Measurements from ENCODE around the gene HAVCR2. TPM values are rescaled to one million over a fixed set of nuclear protein-coding genes. Genes with fewer than 3 reads are reported as not detected.

The HAVCR2 gene
- total RNA-seq, 1 experiment from 2014 or later: 0.41 TPM

- Histone ChIP-seq H3K36me3 (ENCODE audit: control insufficient read depth, insufficient read depth, low read length) (no peaks in the 10 kb centered on the region), H3K9me3 (no peaks in the 10 kb centered on the region), H3K4me1 (peaks cover 12% of the 10 kb centered on the region), H3K4me3 (ENCODE audit: low read depth, low read length) (no peak overlapping the region), H3K27me3 (replicated peaks; ENCODE audit: control insufficient read depth, insufficient read depth, low read length) (no peaks in the 10 kb centered on the region)
- Mint-ChIP-seq H3K9me3 (ENCODE audit: unreplicated experiment) (no peaks in the 10 kb centered on the region), H3K4me3 (ENCODE audit: unreplicated experiment) (no peak overlapping the region), H3K27ac (ENCODE audit: unreplicated experiment) (no peak overlapping the region), H3K27me3 (ENCODE audit: insufficient read depth, unreplicated experiment) (no peaks in the 10 kb centered on the region), H3K36me3 (ENCODE audit: insufficient read depth, unreplicated experiment) (peaks cover 4% of the 10 kb centered on the region), H3K4me1 (ENCODE audit: low read depth, unreplicated experiment) (peaks cover 15% of the 10 kb centered on the region)
- no TSS peak for BruUV-seq (replicated peaks)
- intact Hi-C loops (cut with micrococcal nuclease; ENCODE audit: unreplicated experiment): no loop called here
- ChIA-PET CTCF (no interaction called here), POLR2A (no interaction called here)
- TF ChIP-seq CTCF (IDR thresholded peaks at IDR 0.05; ENCODE audit: insufficient read depth in 1 of 2, low read depth in 1 of 2, low read length in 1 of 2, severe bottlenecking in 1 of 2, unreplicated experiment in 1 of 2): no peak
- DNase-seq: no peak
Observed at GRCh38 chr5:157086751-157087359, 22.0 kb downstream of the HAVCR2 start.

GRCh38 chr5:157085930-157086329 is 22.9 kb downstream of the HAVCR2 start:
- Mint-ChIP-seq H3K36me3 (ENCODE audit: insufficient read depth, unreplicated experiment) (peaks cover 4% of the 10 kb centered on the region), H3K9me3 (ENCODE audit: unreplicated experiment) (no peaks in the 10 kb centered on the region), H3K27ac (ENCODE audit: unreplicated experiment) (no peak overlapping the region), H3K27me3 (ENCODE audit: insufficient read depth, unreplicated experiment) (no peaks in the 10 kb centered on the region), H3K4me1 (ENCODE audit: low read depth, unreplicated experiment) (peaks cover 7% of the 10 kb centered on the region), H3K4me3 (ENCODE audit: unreplicated experiment) (no peak overlapping the region)
- Histone ChIP-seq H3K36me3 (ENCODE audit: control insufficient read depth, insufficient read depth, low read length) (no peaks in the 10 kb centered on the region), H3K4me3 (ENCODE audit: low read depth, low read length) (no peak overlapping the region), H3K4me1 (peaks cover 6% of the 10 kb centered on the region), H3K9me3 (no peaks in the 10 kb centered on the region), H3K27me3 (replicated peaks; ENCODE audit: control insufficient read depth, insufficient read depth, low read length) (no peaks in the 10 kb centered on the region)
- ChIA-PET CTCF (no interaction called here), POLR2A (no interaction called here)
- intact Hi-C loops (cut with micrococcal nuclease; ENCODE audit: unreplicated experiment): no loop called here
- BruUV-seq (replicated peaks): no TSS peak
- no peak for DNase-seq
- no peak for TF ChIP-seq CTCF (IDR thresholded peaks at IDR 0.05; ENCODE audit: insufficient read depth in 1 of 2, low read depth in 1 of 2, low read length in 1 of 2, severe bottlenecking in 1 of 2, unreplicated experiment in 1 of 2)

GRCh38 chr5:157080286-157080685 is 28.6 kb downstream of the HAVCR2 start:
- no peak for TF ChIP-seq CTCF (IDR thresholded peaks at IDR 0.05; ENCODE audit: insufficient read depth in 1 of 2, low read depth in 1 of 2, low read length in 1 of 2, severe bottlenecking in 1 of 2, unreplicated experiment in 1 of 2)

More at GRCh38 chr5:157080286-157080685, 28.6 kb downstream of the HAVCR2 start:
- Mint-ChIP-seq H3K27me3 (ENCODE audit: insufficient read depth, unreplicated experiment) (no peaks in the 10 kb centered on the region), H3K36me3 (ENCODE audit: insufficient read depth, unreplicated experiment) (no peaks in the 10 kb centered on the region), H3K27ac (ENCODE audit: unreplicated experiment) (no peak overlapping the region), H3K9me3 (ENCODE audit: unreplicated experiment) (no peaks in the 10 kb centered on the region), H3K4me3 (ENCODE audit: unreplicated experiment) (no peak overlapping the region), H3K4me1 (ENCODE audit: low read depth, unreplicated experiment) (no peaks in the 10 kb centered on the region)
- H3K27me3 ChIP-seq (replicated peaks; ENCODE audit: control insufficient read depth, insufficient read depth, low read length): no peaks in the 10 kb centered on the region
- H3K4me3 ChIP-seq (ENCODE audit: low read depth, low read length): no peak overlapping the region
- H3K4me1 ChIP-seq: no peaks in the 10 kb centered on the region
- ChIA-PET CTCF (no interaction called here), POLR2A (no interaction called here)
- no peaks in the 10 kb centered on the region for H3K9me3 ChIP-seq
- intact Hi-C loops (cut with micrococcal nuclease; ENCODE audit: unreplicated experiment): no loop called here
- BruUV-seq (replicated peaks): no TSS peak
- DNase-seq: no peak
- H3K36me3 ChIP-seq (ENCODE audit: control insufficient read depth, insufficient read depth, low read length): no peaks in the 10 kb centered on the region

All from Caco-2 (cell line).